Prostate gland (tissue), 2 donors: ENCODE data around the gene PCDHA2.
"Not testable (repeated sequence)": the region's sequence is repeated elsewhere in the genome, so short reads cannot be mapped to it uniquely, and the experiment has no call there.

Experiments used
- CTCF ChIP-seq, 4 experiments: fragments of 200-600 bp in 2 of 4; fragments of 450-650 bp in 2 of 4; sonication (generic) in 2 of 4; IDR thresholded peaks; 1 replicate in 3 of 4; 2 replicates in 1 of 4; pipeline ENCODE4 v1.5.1; 2016 to 2019; ENCODE audit warnings: antibody characterized with exemption in 4 of 4, mild to moderate bottlenecking in 2 of 4, moderate library complexity in 2 of 4
- POLR2A ChIP-seq: fragments of 450-650 bp; IDR thresholded peaks from one replicate; pipeline ENCODE4 v1.6.1; 2016; ENCODE audit warnings: antibody characterized with exemption, mild to moderate bottlenecking

DNA sequence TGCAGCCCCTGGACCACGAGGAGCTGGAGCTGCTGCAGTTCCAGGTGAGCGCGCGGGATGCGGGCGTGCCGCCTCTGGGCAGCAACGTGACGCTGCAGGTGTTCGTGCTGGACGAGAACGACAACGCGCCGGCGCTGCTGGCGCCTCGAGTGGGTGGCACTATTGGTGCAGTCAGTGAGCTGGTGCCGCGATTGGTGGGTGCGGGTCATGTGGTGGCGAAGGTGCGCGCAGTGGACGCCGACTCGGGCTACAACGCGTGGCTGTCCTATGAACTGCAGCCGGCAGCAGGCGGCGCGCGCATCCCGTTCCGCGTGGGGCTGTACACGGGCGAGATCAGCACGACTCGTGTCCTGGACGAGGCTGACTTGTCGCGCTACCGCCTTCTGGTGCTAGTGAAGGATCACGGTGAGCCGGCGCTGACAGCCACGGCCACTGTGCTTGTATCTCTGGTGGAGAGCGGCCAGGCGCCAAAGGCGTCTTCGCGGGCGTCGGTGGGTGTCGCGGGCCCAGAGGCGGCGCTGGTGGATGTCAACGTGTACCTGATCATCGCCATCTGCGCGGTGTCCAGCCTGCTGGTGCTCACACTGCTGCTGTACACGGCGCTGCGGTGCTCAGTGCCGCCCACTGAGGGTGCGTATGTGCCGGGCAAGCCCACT, 6.7 kb upstream of the PCDHA2 start:
- TF ChIP-seq POLR2A; CTCF (IDR thresholded peaks at IDR 0.05): not testable (repeated sequence)
